Measurements from ENCODE around the gene CNTFR. TPM values are rescaled to one million over a fixed set of nuclear protein-coding genes. Genes with fewer than 3 reads are reported as not detected.

Gene CNTFR
- total and polyA plus RNA-seq, 10 of the 15 experiments (the other 5 are each of a cell fraction or from before 2014, with no cell fraction given) = not detected

GRCh38 chr9:34620061-34620994 lies 30.8 kb upstream of the CNTFR start, which contains the start of gene DCTN3 (continued):
- TF ChIP-seq TAF1 (IDR thresholded peaks at IDR 0.05; ENCODE audit: borderline replicate concordance, low read depth, low read length) (peak; percentile 79; the same call in 1 of the 2 replicates), LARP7 (IDR thresholded peaks at IDR 0.05) (peak; percentile 41; the same call in 1 of the 2 replicates), ZNF622 (IDR thresholded peaks at IDR 0.05) (no peak), FOXM1 (IDR thresholded peaks at IDR 0.05; ENCODE audit: low read depth, low read length) (no peak), TBL1XR1 (IDR thresholded peaks at IDR 0.05; ENCODE audit: low read depth, low read length) (no peak), SREBF2 (IDR thresholded peaks at IDR 0.05; ENCODE audit: low read length) (no peak), SIN3A (IDR thresholded peaks at IDR 0.05; ENCODE audit: low read depth, low read length) (peak; percentile 63), BCL3 (IDR thresholded peaks at IDR 0.05; ENCODE audit: borderline replicate concordance, insufficient read depth, low read depth, low read length, poor library complexity, severe bottlenecking) (no peak), STAT1 (conservative IDR thresholded peaks at IDR 0.05) (no peak), RUNX3 (IDR thresholded peaks at IDR 0.05; ENCODE audit: low read length) (no peak), JUND (IDR thresholded peaks at IDR 0.05; ENCODE audit: low read depth, low read length) (no peak), PAX5 (IDR thresholded peaks at IDR 0.05; ENCODE audit: borderline replicate concordance, low read depth, low read length) (no peak), ASH2L (IDR thresholded peaks at IDR 0.05; ENCODE audit: borderline replicate concordance, low read depth) (no peak)
